ENCODE measurements around the gene TP53INP2.

TP53INP2 gene

DNA sequence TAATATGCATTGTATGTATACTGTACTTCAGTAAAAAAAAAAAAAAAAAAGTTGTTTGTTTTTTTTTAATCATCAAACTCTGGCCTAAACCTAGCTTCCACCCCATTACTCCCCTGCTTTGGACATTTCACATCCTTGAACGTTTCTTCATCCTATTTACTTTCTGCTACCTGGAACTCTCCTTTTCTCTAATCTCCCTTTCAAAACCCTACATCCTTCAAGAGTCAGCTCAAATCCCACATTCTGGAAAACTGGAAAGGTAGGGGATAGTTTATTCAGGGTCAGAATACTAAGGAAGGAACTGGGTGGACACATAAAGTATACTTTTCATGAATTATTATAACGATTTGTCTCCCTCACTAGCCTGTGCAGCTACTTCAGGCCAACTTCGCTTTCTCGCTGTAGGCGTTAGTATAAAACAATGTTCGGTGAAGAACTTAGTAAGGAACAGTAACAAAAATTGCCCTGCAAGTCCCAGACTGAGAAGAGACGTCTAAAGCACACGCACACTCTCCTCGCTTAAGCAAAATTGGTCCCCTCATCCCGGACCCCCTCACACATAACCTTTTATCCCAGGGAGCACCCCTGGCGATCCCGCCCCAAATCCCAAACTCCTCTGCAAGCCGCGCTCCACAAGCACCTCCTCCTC lies 28.0 kb upstream of the TP53INP2 start:
- no peak for TF ChIP-seq CTCF (IDR thresholded peaks at IDR 0.05; ENCODE audit: low read depth, low read length)
- no peak for TF ChIP-seq POLR2A (IDR thresholded peaks at IDR 0.05; ENCODE audit: extremely low read depth, insufficient read length)
- TF ChIP-seq, protein P1, sequence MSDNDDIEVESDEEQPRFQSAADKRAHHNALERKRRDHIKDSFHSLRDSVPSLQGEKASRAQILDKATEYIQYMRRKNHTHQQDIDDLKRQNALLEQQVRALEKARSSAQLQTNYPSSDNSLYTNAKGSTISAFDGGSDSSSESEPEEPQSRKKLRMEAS (IDR thresholded peaks at IDR 0.05; ENCODE audit: low read depth, low read length) = no peak
- no peak for TF ChIP-seq MYC (IDR thresholded peaks at IDR 0.05; ENCODE audit: low read depth, low read length)
- no peak for DNase-seq (ENCODE audit: low read depth)
- H3K4me3 ChIP-seq (ENCODE audit: low read depth, low read length) = peak overlapping the region; percentile 86

- H3K4me3 ChIP-seq (ENCODE audit: low read depth, low read length) = peak within 1 kb of the TSS; percentile 86
- TF ChIP-seq POLR2A (IDR thresholded peaks at IDR 0.05; ENCODE audit: extremely low read depth, insufficient read length) (peak; percentile 82), MYC (IDR thresholded peaks at IDR 0.05; ENCODE audit: low read depth, low read length) (no peak; the same call in none of the 2 replicates)
- TF ChIP-seq, protein P1 (IDR thresholded peaks at IDR 0.05; ENCODE audit: low read depth, low read length) = peak; percentile 82
- peak; percentile 99 for DNase-seq (ENCODE audit: low read depth)
Observed at GRCh38 chr20:34676642-34677373, 27.3 kb upstream of the TP53INP2 start, which contains the start of gene PIGU. Gene PIGU, minus strand, starts transcription at chr20:34677092. Its CDS starts 7 bp downstream, at chr20:34677085.

DNA sequence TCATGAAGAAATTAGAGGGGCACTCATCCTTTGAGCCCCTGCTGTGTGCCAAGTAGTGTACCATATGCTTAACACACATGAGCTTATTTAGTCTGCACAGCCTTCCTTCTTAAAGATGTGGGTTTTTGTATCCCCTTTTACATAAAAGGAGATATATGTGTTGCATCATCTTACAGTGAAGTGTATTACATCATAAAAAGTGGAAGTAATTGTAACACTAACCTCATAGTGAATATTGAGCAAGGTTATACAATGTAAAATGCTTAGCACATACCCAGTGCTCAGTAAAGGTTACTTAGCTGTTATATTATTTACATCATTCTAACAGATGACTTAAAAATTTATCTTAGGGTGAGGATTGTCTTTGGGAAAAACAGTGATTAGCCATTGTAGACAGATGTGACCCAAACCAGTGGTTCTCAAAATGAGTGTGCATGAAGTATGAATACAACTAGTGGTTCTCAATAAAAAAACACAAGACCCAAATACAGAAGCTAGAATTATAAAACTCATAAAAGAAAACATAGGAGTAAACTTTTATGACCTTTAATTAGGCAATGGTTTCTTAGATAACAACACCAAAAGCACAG lies 23.5 kb upstream of the TP53INP2 start:
- 0 out of 2 replicates have a peak, but pooled peaks have one; percentile 2 for TF ChIP-seq MYC (IDR thresholded peaks at IDR 0.05; ENCODE audit: low read depth, low read length)
- TF ChIP-seq POLR2A (IDR thresholded peaks at IDR 0.05; ENCODE audit: extremely low read depth, insufficient read length) = no peak
- TF ChIP-seq, protein P1 (IDR thresholded peaks at IDR 0.05; ENCODE audit: low read depth, low read length) = 0 out of 2 replicates have a peak, but pooled peaks have one; percentile 1
- TF ChIP-seq CTCF (IDR thresholded peaks at IDR 0.05; ENCODE audit: low read depth, low read length) = no peak

DNA sequence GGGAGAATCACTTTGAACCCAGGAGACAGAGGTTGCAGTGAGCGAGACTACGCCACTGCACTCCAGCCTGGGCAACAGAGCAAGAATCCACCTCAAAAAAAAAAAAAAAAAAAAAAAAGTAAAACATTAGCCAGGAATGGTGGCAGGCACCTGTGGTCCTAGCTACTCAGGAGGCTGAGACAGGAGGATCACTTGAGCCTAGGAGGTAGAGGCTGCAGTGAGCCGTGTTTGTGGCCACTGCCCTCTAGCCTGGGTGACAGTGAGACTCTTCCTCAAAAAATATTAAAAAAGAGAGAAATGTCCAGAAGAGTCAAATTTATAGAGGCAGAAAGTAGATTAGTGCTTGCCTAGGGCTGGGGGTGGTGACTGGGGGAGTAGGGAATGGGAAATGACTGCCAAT lies 20.5 kb upstream of the TP53INP2 start:
- DNase-seq (ENCODE audit: low read depth) = no peak
- no peak for TF ChIP-seq CTCF (IDR thresholded peaks at IDR 0.05; ENCODE audit: low read depth, low read length)
- no peak for TF ChIP-seq POLR2A (IDR thresholded peaks at IDR 0.05; ENCODE audit: extremely low read depth, insufficient read length)
- no peak for TF ChIP-seq MYC (IDR thresholded peaks at IDR 0.05; ENCODE audit: low read depth, low read length)
- TF ChIP-seq, protein P1 (IDR thresholded peaks at IDR 0.05; ENCODE audit: low read depth, low read length) = no peak
- no peak overlapping the region for H3K4me3 ChIP-seq (ENCODE audit: low read depth, low read length)

More for the DNA sequence above, 23.5 kb upstream of the TP53INP2 start:
- peak; percentile 88 for DNase-seq (ENCODE audit: low read depth)
- H3K4me3 ChIP-seq (ENCODE audit: low read depth, low read length) = no peak overlapping the region

GRCh38 chr20:34689486-34689885 lies 14.7 kb upstream of the TP53INP2 start:
- TF ChIP-seq POLR2A (IDR thresholded peaks at IDR 0.05; ENCODE audit: extremely low read depth, insufficient read length) (no peak), CTCF (IDR thresholded peaks at IDR 0.05; ENCODE audit: low read depth, low read length) (no peak), MYC (IDR thresholded peaks at IDR 0.05; ENCODE audit: low read depth, low read length) (no peak)
- TF ChIP-seq, protein P1 (IDR thresholded peaks at IDR 0.05; ENCODE audit: low read depth, low read length) = no peak
- no peak overlapping the region for H3K4me3 ChIP-seq (ENCODE audit: low read depth, low read length)
- peak; percentile 26 for DNase-seq (ENCODE audit: low read depth)
